ENCODE measurements around the gene TMEM255B. TPM values are rescaled to one million over a fixed set of nuclear protein-coding genes. Genes with fewer than 3 reads are reported as not detected.
A peak's percentile ranks its signal among the peaks of the same experiment; 100 is the strongest.

TMEM255B gene
- total RNA-seq, 1 donor from 2014 or later = 8.4 TPM

GRCh38 chr13:113843864-113844556 is 85.0 kb downstream of the TMEM255B start:
- H3K4me1 ChIP-seq (ENCODE audit: insufficient read depth, low read length) = peaks cover 30% of the 10 kb centered on the region
- no peak overlapping the region for H2AFZ ChIP-seq (ENCODE audit: low read depth, low read length)
- Mint-ChIP-seq H3K36me3 (ENCODE audit: low read depth, unreplicated experiment) (peaks cover 26% of the 10 kb centered on the region), H3K27ac (ENCODE audit: unreplicated experiment) (peak overlapping the region; percentile 73), H3K9me3 (ENCODE audit: unreplicated experiment) (no peaks in the 10 kb centered on the region), H3K4me1 (ENCODE audit: low read depth, unreplicated experiment) (peaks cover 23% of the 10 kb centered on the region), H3K27me3 (ENCODE audit: low read depth, unreplicated experiment) (no peaks in the 10 kb centered on the region), H3K4me3 (ENCODE audit: unreplicated experiment) (no peak overlapping the region)
- no peaks in the 10 kb centered on the region for H3K27me3 ChIP-seq (ENCODE audit: insufficient read depth, low read length)
- no peaks in the 10 kb centered on the region for H3K9me3 ChIP-seq (ENCODE audit: insufficient read depth, low read depth, low read length)
- DNase-seq (ENCODE audit: low read depth) (no peak), FAIRE-seq (no peak)
- no peak overlapping the region for H3K4me2 ChIP-seq (ENCODE audit: low read length)
- H3K79me2 ChIP-seq (ENCODE audit: insufficient read depth, low read length) = peaks cover 74% of the 10 kb centered on the region
- H3K4me3 ChIP-seq (ENCODE audit: insufficient read depth, low read depth, low read length) = no peak overlapping the region
- peaks cover 3% of the 10 kb centered on the region for H3K36me3 ChIP-seq (ENCODE audit: insufficient read depth, low read length)
- peaks cover 35% of the 10 kb centered on the region for H4K20me1 ChIP-seq (ENCODE audit: insufficient read depth, low read length)
- TF ChIP-seq CTCF (IDR thresholded peaks at IDR 0.05; ENCODE audit: insufficient read depth, low read depth, low read length) (no peak), EZH2 (IDR thresholded peaks at IDR 0.05; ENCODE audit: insufficient read depth, low read length) (no peak)
- H3K9ac ChIP-seq (ENCODE audit: low read length) = no peak overlapping the region
- H3K27ac ChIP-seq (ENCODE audit: low read depth, low read length) = no peak overlapping the region

- FAIRE-seq (no peak), DNase-seq (ENCODE audit: low read depth) (no peak)
- Histone ChIP-seq H3K27me3 (ENCODE audit: insufficient read depth, low read length) (no peaks in the 10 kb centered on the region), H2AFZ (ENCODE audit: low read depth, low read length) (no peak overlapping the region), H3K79me2 (ENCODE audit: insufficient read depth, low read length) (peaks cover 73% of the 10 kb centered on the region), H3K4me2 (ENCODE audit: low read length) (no peak overlapping the region), H3K4me1 (ENCODE audit: insufficient read depth, low read length) (peaks cover 27% of the 10 kb centered on the region), H3K9me3 (ENCODE audit: insufficient read depth, low read depth, low read length) (no peaks in the 10 kb centered on the region), H3K27ac (ENCODE audit: low read depth, low read length) (peak overlapping the region; percentile 21), H3K9ac (ENCODE audit: low read length) (no peak overlapping the region), H4K20me1 (ENCODE audit: insufficient read depth, low read length) (peaks cover 45% of the 10 kb centered on the region), H3K4me3 (ENCODE audit: insufficient read depth, low read depth, low read length) (no peak overlapping the region), H3K36me3 (ENCODE audit: insufficient read depth, low read length) (peaks cover 3% of the 10 kb centered on the region)
- Mint-ChIP-seq H3K4me1 (ENCODE audit: low read depth, unreplicated experiment) (peaks cover 24% of the 10 kb centered on the region), H3K27me3 (ENCODE audit: low read depth, unreplicated experiment) (no peaks in the 10 kb centered on the region), H3K27ac (ENCODE audit: unreplicated experiment) (no peak overlapping the region), H3K4me3 (ENCODE audit: unreplicated experiment) (no peak overlapping the region), H3K36me3 (ENCODE audit: low read depth, unreplicated experiment) (peaks cover 26% of the 10 kb centered on the region), H3K9me3 (ENCODE audit: unreplicated experiment) (no peaks in the 10 kb centered on the region)
- TF ChIP-seq CTCF (IDR thresholded peaks at IDR 0.05; ENCODE audit: insufficient read depth, low read depth, low read length) = no peak
- TF ChIP-seq EZH2 (IDR thresholded peaks at IDR 0.05; ENCODE audit: insufficient read depth, low read length) = no peak
Measured at GRCh38 chr13:113845055-113845454, 86.0 kb downstream of the TMEM255B start.
